ENCODE data around the gene OR5T3.
"Not testable (repeated sequence)": the region's sequence is repeated elsewhere in the genome, so short reads cannot be mapped to it uniquely, and the experiment has no call there.

The OR5T3 gene
- long read RNA-seq, donor 1: 0 reads
- long read RNA-seq, donor 2: 0 reads
- long read RNA-seq, donor 3: 0 reads
- long read RNA-seq, donor 4: 0 reads
- long read RNA-seq, donor 5: 0 reads
- long read RNA-seq, donor 6: 0 reads
- long read RNA-seq, donor 7: 0 reads
- long read RNA-seq, donor 8: 0 reads

DNA sequence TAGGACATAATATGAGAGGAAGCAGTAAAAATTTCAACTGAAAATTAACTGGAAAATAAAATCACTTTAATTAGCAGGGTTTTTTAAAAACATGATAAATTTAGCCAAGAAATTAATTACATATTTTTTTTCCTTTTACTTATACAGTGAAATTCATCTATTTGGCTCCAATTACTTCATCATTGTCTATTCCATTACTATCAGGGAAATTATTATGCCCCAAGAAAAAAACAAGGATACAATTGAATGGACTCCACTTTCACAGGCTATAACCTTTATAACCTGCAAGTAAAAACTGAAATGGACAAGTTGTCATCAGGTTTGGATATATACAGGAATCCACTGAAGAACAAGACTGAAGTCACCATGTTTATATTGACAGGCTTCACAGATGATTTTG, at the start of gene OR5T3:
TSS of gene OR5T3 (plus strand) at position 301 of the 400 bp plus-strand sequence. CDS start at position 301, 0 bp downstream.
- no peak for DNase-seq

DNA sequence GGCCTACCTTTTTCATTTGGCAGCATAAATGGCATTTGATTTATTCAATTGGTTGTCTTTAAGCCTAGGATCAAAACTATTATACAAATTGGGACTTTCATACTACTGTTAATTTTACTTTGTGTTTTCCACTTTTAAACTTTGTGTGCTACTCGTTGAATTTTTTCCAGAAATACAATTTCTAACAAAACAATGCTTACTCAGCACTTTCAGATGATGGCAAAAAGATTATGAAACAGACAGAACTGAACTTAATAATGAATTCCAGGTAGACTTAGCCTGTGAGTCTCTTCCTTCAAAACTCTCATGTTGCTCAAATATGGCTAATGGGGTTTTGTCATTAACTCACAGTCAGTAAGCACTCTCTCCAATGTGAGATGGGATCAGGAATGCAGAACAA, 44.3 kb upstream of the OR5T3 start:
- no peak for DNase-seq

DNA sequence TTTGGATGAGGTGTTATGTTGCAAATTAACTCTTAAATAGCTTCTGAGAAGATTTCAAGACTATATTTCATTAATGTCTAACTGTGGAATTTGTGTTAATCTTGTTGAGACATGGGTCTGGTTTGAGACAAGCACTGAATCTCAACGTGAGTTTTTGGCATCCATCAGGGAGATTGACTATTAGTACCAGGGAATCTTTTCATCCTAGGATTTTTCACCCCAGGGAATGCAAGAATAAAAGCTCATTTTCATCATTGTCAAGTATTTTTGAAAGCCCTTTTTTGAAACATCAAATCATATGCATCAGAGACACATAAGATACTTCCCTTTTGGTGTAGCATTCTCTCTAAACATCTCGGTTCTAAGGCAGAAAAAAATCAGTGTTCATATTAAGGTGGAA, 37.5 kb upstream of the OR5T3 start:
- no peak for DNase-seq

DNA sequence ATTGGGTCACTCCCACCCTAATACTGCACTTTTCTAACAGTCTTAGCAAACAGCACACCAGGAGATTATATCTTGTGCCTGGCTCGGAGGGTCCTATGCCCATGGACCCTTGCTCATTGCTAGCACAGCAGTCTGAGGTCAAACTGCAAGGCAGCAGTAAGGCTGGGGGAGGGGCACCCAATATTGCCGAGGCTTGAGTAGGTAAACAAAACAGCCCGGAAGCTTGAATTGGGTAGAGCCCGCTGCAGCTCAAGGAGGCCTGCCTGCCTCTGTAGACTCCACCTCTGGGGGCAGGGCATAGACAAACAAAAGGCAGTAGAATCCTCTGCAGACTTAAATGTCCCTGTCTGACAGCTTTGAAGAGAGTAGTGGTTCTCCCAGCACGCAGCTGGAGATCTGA, 32.3 kb upstream of the OR5T3 start:
- not testable (repeated sequence) for DNase-seq

DNA sequence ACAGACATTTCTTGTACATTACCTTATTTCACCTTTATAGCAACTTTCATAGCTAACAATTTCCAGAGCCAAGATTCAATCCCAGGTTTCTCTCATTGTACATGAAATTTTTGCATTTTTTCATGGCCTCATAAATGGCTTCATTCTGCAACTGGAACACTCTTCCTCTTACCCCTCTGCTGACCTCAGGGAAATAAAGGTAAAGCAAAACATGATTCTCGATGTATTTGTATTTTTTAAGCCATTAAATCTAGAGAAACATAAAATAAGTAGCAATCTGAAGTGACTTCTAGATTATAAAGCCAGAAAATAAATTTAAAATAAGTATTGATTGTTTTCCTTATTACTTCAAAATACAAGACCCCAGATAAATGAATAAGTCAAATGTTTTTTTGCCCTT, 17.9 kb upstream of the OR5T3 start, which contains the start of gene OR5T2:
TSS of gene OR5T2 (minus strand) at position 101 of the 400 bp plus-strand sequence. CDS start 1,193 bp downstream, outside the sequence.
- no peak for DNase-seq

DNA sequence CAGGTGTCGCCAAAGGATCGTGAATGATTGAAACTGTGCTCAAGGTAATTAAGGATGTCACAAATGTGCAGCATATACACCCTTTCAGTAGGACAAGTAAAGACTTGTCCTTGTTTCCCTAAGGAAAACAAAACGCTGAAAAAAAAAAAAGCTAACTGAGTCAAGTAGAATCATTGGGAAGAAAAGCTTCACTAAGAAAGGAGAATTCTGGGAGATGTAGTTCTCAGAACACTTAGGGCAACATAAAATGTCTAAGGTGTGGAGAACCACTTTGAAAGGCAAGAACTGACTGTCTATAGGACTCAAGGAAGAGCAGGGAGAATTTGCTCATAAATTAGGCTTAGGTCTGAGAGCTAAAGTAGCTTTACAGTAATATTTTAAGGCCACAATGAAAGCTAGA, 19.0 kb downstream of the OR5T3 start:
- no peak for DNase-seq

DNA sequence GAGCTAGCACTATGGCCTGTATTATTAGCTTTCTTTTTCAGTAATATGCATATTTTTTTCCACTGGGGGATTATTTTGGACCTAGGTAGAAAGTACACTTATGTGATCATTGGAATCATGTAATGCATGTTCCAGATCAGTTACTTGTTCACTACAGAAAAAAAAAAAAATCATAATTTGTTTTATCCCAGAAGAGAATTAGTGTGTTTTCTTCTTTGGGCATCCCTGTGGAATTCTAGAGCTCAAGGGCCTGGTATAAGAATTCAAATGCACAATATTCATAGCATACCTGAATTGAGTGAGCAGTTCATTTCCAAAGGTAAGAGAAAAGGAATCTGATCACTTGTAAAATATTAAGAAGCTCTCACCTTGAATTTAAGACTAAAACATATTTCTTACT, 21.8 kb downstream of the OR5T3 start, which contains the start of gene OR5T1:
TSS of gene OR5T1 (plus strand) at position 301 of the 400 bp plus-strand sequence. CDS start 1,485 bp downstream, outside the sequence.
- DNase-seq: no peak

DNA sequence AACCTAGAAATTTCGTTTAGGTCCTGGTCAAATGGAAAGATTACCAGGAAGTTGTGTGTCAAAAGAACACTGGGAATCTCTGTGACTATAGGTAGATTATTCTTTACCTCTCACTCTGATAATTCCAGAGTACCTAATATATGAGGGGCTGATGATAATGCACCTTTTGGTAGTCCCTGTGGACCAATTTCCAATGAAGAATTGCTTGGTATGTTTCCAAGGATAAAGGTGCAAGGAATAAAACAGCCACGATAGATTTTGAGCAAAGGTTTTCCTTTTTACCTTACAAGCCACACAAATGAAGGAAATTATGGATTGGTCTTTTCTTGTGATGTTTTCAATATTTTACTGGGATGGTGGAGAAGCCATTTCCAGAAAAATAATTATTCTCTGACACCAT, 40.1 kb downstream of the OR5T3 start, which contains the start of gene OR8H1:
TSS of gene OR8H1 (minus strand) at position 101 of the 400 bp plus-strand sequence. CDS start 1,192 bp downstream, outside the sequence.
- no peak for DNase-seq

DNA sequence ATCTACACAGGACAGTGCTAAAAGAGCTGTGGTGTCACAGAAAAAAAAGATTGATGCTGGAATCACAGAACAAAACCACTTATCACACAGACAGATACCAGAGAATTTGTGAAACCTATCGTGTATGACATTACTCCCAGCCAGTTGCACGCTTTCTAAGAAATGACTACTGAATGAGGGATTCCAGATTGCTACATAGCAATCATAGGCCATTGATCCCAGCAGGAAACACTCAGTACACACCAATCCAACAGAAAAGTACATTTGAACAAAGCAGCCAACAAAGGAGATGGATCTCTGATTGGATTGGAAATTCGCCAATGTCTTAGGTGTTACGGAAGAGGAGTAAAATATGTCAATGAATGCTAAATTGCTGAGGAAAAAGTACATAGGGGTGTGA, 44.8 kb downstream of the OR5T3 start:
- no peak for DNase-seq
